Endometrium (tissue), 2 donors: ENCODE data around the gene GPR151.
"Not testable (repeated sequence)": the region's sequence is repeated elsewhere in the genome, so short reads cannot be mapped to it uniquely, and the experiment has no call there.

Source experiments
- FAIRE-seq: peaks from 2 replicates; lab custom pipeline; 2012; peaks lifted over from hg19 to GRCh38; lab: Jason Lieb, UNC
- donor health status: control.
- donor health status: control.

Gene GPR151

DNA sequence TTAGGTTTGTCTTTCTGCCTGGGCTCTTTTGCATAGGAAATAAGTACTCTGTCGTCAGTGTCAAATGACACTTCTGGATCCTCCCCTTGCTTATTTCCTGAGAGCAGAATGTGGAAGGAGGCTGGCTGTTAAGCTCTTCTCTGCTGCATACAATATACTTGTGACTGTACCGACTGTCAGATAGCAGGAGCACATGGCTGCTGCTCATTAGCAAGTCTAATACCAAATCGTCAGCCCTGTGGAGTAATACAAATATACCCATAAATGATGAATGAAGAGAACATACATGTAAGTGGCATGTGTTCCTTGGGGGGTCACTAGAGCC is at the start of gene GPR151:
Gene GPR151, minus strand, starts transcription at position 40 of the 325 bp plus-strand sequence. CDS start 77 bp downstream, outside the sequence.
- FAIRE-seq: no peak

DNA sequence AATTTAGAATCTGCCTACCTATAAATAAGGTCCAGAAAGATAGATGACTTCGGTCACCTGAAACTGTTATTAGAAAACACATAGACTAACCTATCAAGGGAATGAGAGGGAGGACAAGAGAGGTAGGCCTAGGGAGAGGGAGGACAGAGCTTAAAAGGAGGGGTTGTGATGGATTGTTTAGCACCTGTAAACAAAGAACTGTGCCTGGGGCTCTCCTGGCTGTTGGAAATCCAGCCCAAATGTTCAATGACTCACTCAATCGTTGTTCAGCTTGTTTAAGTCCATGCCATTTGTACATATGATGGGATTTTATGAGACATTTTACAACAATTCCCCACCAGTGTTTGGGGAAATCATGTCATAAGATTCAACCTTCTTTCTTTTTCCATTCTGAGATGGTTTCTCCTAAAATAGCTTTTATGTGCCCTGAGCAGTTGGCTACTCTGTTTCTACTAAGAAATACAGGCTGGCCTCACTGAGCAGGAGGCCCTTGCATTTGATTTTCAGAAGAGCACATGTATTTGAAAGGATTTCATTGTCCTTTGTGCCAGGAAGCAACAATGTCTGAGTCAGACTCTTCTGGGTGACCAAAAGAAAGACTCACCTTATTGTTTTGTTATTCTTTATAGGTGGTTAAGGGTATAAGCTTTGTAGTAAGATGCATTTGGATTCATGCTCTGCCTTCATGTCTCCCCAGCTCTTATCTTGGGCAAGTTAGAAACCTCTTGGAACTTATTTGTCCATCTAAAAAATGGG is 48.2 kb upstream of the GPR151 start:
- FAIRE-seq: no peak

DNA sequence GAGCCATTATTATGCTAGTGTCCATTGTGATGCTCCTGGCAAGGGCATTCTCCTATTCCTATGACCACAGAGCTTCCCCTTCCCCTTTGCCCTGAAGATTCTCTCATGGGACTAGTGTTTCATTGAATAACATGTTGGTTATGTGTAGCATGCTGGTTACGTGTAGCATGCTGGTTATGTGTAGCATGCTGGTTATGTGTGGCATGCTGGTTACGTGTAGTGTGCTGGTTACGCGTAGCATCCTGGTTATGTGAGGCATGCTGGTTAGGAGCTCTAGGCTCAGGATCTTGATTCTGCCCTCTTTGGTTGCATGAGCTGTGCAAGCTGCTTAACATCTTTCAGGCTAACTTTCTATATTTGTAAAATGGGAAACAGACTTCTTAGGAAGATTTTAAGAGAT is 46.5 kb upstream of the GPR151 start:
- FAIRE-seq: no peak

DNA sequence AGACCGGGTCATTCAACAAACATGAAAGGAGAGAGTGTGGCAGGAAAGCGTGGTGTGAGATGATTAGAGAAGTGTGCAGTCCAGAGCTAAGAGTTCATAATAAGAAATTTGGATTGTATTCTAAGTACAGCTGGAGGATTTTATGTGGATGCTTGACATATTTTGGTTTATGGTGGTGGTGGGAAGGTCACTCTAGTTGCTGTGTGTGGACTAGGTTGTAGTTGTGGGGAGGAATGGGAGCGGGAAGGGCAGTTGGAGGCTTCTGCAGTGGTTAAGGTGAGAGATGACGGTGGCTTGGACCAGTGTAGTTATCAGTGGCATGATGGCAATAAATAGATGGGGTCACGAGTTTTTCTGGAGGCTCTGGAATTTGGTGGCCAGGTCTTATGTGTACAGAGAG is 45.7 kb upstream of the GPR151 start:
- no peak for FAIRE-seq

DNA sequence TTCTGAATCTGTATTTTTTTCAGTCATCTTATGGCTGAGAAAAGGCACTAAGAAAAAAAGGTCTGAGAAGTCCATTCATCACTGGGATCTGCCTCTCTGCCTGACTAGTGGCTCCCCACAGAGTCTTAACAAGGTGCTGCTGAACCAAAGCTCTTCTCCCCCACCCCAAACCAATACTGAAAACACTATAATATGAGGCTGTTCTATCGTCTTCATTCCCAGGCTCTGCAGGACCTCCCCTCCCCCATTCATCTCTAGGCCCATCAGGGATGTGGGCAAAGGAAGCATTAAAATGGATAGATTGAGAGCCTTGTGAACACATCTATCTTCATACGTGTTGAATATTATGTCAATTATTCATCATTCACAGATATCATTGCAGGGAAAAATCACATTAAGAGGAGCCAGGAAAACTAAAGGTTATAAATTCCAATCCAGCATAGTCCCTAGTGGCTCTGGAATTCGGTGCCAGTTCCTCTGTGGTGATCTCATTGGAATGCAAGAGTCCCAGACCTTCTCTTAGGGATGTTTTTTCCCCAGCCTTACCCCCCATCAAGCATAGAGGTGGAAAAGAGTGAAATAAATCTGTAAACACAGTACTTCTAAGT is 44.3 kb upstream of the GPR151 start:
- FAIRE-seq: no peak

DNA sequence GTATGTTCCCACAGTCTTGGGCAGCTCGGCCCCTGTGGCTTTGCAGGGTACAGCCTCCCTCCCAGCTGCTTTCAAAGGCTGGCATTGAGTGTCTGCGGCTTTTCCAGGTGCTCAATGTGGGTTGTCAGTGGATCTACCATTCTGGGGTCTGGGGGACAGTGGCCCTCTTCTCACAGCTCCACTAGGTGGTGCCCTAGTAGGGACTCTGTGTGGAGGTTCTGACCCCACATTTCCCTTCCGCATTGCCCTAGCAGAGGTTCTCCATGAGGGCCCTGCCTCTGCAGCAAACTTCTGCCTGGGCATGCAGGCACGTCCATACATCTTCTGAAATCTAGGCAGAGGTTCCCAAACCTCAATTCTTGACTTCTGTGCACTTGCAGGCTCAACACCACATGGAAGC is 40.9 kb upstream of the GPR151 start:
- FAIRE-seq: not testable (repeated sequence)

DNA sequence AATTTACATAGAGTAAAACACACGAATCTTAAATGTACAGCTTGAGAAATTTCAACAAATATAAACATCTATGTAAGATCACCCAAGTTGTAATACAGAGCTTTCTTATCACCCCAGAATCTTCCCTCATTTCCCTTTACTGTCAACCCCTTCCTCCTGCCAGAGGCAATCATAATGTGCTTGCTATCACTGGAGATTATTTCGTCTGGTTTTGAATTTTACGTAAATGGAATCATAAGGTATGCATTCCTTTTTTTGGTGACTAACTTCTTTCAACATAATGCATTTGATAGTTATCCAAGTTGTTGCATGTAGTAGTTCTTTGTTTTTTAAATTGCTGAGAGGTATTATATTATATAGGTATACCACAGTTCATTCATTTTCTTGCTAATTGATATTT is 37.5 kb upstream of the GPR151 start:
- no peak for FAIRE-seq

DNA sequence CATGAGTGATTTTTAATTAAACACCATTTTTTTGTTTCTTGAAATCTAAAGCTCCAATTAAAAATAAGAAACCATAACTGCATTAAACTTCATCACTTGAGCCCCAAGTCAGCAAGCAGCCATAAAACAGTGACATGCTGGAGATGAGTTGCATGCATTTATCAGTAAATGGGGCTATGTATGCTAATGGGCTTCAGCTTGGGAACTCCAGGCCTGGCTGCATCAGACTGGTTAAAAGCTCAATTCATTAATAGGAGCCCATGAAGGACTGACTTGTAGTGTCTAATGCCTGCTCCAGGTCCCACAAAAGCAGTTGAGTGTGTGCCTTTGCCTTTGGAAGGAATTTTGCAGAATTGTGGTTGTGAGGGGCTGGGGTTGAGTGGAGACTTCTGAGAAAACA is 33.6 kb upstream of the GPR151 start:
- FAIRE-seq: no peak

DNA sequence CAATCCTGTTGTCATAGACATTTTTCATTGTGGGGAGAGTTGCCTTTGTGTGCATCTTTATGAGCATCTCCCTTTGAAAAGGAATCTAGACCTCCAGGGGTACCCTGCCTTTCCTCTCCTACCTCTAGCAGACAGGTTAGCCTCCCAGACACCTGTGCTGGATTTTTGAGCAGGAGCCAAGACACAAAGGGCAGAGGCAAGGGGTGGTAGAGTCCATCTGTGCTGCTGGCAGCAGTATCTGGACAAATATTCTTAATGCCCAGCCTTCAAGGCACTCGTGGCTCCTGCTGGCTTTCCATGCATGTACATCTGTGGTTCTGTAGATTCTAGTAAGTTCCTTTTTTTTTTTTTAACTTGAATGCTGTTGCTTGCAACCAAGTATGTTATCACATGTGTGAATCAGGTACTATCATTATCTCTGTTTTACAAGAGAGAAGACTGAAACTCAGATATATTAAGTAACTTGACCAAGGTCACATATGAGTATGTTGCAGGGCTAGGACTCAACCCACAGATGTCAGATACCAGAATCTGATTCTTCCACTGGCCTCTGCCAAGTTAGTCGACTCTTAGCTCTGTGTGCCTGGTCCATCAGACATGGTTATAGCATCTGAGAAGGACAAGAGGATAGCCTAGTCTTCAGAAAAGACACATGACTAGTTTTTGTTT is 32.9 kb upstream of the GPR151 start:
- FAIRE-seq: no peak

DNA sequence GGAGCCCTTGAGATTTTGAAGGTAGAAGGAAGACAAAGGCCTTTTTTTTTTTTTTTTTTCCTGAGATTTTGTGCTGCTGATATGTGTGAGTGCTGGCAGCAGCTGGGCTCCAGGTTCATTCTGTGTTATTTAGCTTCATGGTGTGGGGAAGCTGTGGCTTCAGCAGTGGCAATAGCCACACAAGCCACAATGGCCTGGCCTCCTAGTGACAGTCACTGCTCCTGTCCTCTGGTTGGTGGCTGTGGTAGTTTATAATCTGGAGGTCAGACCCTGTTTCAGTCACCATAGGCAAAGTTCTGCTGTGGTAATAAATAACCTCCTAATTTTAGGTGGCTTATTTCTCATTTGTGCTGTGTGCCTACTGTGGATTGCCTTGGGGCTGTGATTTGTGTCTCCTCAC is 28.2 kb upstream of the GPR151 start:
- no peak for FAIRE-seq

DNA sequence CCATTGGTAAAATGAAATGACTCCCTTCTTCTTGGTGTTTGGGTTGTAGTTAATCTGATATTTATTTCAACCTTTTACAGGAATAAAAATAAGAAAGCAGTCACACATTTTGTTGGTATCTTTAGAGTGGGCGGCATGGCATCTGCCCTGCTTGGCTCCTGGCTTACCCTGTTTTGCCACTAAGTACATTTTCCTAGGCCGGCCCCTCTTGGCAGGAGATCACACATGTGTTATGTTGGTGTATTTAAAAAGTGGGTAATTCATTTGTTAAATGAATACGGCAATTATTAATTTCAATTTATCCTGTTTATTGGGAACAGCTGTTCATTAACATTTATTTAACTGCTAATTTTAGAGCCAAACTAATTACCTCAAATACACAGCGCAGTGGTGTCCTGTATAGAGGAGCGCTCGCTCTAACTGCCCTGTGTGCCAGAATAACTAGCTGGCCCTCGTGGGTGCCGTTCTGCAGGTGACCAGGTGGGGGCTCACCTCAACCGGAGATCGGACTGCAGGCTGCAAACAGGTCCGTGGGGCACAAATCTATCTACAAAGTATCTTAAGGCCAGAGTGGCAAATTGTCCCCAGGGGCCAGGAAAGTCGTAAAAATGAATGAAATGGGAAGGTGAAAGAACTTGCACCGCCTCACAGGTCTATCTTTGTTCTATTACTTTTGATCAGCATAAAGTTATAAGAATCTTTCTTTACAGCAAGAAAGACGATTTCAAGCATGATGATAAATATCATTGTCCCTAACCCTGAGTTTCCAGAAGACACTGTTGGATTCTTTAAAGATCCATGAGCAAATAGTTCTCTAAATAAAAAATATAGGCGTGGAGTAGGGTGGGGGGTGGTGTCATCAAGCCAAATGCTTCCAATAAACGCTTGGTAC is 26.2 kb upstream of the GPR151 start:
- no peak for FAIRE-seq

DNA sequence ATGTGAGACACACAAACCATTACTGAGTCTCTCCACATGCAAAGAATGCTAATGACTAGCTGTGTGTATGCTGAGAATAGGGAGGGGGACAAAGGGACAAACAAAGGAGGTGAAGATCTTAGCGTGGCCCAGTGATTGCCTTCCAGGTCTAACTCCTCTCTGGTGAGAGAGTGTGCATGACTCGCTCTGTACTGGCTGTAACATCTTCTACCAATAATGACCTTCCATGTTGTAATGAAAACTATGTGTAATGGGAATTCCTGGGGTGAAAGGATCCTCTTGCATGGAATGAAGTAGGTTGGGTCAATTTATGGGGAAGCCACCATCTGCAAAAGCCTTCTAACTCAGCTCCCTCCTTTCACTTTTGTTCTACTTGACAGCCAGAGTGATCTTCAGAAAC is 24.4 kb upstream of the GPR151 start:
- FAIRE-seq: no peak

DNA sequence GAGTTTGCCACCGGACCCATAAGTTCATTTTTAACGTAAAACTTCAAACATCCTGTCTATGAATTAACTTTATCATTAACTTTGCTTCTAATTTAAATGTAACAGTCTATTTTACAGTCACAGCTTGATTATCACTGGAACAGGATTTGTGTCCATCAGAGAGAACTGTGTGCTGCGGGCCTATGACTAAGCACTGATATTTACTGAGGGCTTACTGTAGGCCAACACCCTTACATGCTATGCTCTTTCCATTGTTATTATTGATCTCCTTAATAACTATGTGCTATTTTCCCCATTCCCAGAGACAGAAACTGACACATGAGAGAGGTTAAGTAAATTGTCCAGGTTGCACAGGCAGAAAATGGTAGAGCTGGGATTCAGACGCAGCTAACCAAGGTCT is 24.0 kb upstream of the GPR151 start:
- no peak for FAIRE-seq

DNA sequence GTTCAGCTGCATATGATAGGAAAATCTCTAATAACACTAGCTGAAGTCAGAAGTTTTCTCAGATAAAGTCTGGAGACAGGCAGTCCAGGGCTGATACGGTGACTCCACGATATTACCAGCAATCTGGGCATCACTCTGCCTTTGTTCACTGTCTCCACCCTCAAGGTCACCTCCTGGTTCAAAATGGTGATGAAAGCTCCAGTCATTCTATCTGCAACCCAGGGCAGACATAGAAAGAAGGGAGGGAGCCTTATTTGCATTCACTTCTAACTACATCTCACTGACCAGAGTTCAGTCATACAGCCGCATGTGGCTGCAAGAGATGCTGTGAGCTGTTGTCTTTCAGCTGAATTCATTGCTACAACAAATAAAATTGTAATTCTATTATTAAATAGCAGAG is 22.4 kb upstream of the GPR151 start:
- FAIRE-seq: no peak

DNA sequence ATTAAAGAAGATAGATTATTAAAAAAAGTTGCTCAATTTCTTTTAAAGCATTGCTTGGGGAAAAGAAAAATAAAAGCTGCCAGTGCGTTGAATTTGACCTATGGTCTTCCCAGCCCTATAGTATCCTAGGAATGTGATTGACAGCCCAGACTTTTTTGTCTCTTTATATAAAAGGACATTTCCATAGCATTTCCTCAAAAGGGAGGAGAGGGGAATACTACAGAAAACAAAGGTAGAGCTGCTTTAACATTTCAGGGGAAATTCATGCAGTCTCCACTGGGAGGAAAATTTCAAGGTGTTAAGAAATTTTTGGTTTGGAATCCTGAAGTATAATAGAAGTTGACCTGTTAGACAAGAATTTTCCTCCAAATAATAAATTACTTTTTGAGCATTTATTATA is 17.9 kb upstream of the GPR151 start:
- FAIRE-seq: no peak

DNA sequence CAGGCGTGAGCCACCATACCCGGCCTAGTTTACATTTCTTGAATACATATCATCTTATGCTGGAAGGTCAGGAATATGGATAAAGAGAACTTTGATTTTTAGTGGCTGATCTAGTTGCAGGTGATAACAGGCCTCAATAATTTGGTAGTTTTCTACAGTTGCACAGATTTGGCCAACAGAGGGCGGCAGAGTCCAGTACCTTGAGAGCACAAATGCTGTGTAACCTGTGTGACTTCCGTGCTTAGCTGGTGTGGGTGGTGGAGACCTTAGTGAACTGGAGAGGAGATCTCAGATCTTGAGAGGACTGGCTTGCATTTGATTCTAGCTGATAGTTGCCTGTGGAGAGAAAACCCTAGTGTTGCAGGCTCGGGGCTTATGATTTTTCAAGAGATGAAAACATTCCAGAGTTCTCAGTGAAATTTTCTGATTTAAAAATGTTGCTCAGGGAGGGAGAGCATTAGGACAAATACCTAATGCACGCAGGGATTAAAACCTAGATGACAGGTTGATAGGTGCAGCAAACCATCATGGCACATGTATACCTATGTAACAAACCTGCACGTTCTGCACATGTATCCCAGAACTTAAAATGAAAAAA is 17.4 kb upstream of the GPR151 start:
- no peak for FAIRE-seq

DNA sequence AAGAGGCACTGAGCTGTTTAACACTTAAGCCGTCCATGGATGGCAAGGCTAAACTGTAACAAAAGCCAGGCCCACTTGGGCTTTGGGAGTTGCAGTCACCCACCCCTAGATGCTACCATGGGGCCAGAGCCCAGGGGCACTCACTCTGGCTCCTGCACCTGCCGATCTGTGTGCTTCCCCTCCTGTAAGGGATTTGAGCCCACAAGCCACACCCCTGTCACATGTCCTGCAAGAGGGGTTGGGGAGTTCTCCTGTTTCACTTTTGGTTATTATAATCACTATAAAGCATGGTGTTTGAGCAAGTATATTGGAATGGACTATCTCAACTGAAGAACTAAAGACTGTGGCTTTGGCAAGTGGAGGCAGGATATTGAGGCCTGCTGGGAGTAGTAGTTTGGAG is 14.0 kb upstream of the GPR151 start:
- no peak for FAIRE-seq

DNA sequence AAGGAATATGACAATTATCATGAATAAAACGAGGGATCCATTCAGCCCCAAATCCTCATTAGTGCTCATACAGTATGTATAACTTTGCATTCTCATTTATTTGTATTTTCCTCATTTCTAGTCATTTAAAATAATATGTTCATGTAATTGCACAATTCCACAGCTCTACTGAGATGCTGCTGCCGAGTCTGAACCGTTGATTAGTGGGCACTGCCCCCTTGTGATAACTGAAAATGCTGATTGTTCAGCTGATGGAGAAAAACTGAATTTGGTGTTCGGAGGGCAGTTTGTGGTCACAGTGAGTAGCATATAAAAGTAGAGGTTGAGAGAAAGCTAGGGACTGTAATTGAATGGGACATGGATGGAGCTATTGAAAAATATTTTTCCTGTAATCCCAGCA is 12.2 kb upstream of the GPR151 start:
- FAIRE-seq: no peak

DNA sequence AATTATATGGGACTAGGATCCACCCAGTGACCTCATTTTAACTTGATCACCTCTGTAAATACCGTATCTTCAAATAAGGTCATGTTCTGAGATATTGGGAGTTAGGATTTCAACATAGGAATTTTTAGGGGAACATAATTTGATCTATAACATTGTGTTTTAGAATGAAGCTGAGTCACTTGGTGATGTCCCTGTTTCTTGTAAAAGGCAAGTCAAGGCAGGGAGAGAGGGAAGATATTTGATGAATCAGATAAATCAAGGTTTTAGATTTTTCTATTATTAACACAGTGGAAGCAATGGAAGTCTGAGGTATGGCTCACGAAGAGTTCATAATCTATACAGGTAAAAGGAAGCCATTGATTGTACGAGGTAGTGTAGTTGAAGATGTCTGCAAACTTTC is 11.8 kb upstream of the GPR151 start:
- no peak for FAIRE-seq

DNA sequence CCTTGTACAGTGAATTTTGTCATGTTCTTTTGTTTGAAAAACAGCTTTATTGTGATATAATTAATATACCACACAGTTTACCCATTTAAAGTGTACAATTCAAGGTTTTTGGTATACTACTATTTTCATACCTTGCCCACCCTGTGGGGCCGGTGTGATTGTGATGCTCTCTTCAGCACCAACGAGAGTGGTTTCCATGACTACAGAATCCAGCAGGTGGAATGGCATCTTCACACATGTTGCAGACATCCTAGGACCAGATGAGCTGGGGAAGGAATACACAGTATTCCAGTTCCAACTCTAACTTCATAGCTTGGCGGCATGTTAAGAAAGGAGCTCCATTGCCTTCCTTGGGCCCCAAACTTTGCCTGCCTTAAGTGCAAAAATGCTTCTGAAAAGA is 7.7 kb upstream of the GPR151 start:
- FAIRE-seq: no peak

DNA sequence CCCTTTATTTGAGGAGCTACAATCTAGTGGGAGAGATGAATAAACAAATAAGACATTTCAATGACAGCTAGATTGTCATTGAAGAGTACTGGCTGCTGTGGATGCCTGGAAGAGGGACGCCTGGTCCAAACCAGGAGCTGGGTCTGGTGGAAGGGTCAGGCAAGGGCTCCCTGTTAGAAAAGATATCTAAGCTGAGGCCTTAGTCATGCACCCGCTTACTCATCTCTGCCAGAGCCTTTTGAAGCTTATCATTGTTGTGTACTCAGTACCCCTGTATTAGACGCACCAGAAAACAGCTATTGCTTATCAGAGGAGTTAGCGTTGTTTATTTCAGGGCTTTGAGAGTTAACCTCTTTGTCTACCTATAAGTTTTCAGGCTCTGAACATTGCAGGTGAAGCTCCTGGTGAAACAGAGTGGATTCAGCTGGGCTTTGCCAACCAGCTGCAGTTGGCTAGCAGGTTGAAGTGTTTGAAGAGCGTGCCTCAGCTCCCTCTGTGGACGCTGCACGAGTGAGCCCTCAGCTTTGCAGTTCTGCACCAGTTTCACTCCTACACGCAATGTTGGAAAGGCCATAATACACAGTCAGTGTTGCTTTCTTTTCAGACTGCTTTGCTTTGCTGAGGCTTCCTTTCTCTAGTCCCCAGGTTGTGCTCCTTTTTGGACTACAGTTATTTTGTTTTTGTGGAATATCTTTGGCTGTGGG is 5.6 kb upstream of the GPR151 start:
- FAIRE-seq: no peak

DNA sequence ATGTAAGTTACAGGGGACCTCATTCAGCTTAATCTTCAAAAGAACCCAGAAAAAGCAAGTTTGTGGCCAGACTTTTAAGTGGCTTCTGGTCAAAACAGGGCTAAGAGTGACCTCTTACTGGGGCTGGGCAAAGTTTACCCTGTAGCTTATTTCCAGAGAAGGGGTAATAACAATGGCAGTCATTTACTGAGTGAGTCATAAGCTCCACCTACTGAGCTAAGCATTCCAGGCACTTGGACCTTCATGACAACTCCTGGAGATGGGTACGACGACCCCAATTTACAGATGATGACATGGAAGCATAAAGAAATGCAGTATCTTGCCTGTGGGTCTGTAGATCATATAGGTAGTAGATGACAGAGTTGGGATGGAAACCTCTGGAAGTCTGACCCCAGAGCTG is 4.7 kb upstream of the GPR151 start:
- FAIRE-seq: no peak
